Endothelial cell of umbilical vein (primary cell): ENCODE data around the gene RIPK3. TPM values are rescaled to one million over a fixed set of nuclear protein-coding genes. Genes with fewer than 3 reads are reported as not detected.

ENCODE experiments used
- BruUV-seq: library from RNA; stranded (reverse); fragments of 400-500 nt; replicated peaks from 2 replicates; lab custom pipeline; 2021; lab: Mats Ljungman, UMichigan
- CTCF ChIA-PET: fragments of 300-600, 350-600 bp; sonication (Branson Sonifier 250); formaldehyde crosslinking; loops from one replicate; lab custom pipeline; 2021; ENCODE audit warnings: antibody characterized with exemption, inconsistent platforms; lab: Charles Lee
- POLR2A ChIA-PET: fragments of 300-600, 350-600 bp; sonication (Branson Sonifier 250); formaldehyde crosslinking; loops from one replicate; lab custom pipeline; 2021; ENCODE audit warnings: antibody characterized with exemption, inconsistent platforms; lab: Charles Lee
- DNase-seq: peaks from one replicate; pipeline ENCODE4 v3.0.0-alpha.2; 2011; ENCODE audit warnings: low read depth, low spot score
- FAIRE-seq: peaks from 2 replicates; lab custom pipeline; 2011; peaks lifted over from hg19 to GRCh38; lab: Jason Lieb, UNC
- H2AFZ ChIP-seq: 2 replicates; pipeline ENCODE4 v1.6.0; 2012; ENCODE audit warnings: low read depth, low read length, control low read depth, inconsistent platforms
- H3K27ac ChIP-seq: 2 replicates; pipeline ENCODE4 v1.5.1; 2011; ENCODE audit warnings: low read depth, mild to moderate bottlenecking, control low read depth, low read length, moderate library complexity; ENCODE audit not compliant: insufficient read depth
- H3K27me3 ChIP-seq, 2 experiments: 2 replicates each; pipeline versions ENCODE4 v1.6.0 to v1.6.1; 2011; ENCODE audit warnings: low read length in 2 of 2, mixed read lengths in 1 of 2; ENCODE audit not compliant: control insufficient read depth in 2 of 2, insufficient read depth in 2 of 2
- H3K36me3 ChIP-seq, 2 experiments: 2 replicates in 1 of 2; 3 replicates in 1 of 2; pipeline ENCODE4 v1.5.1; 2011; ENCODE audit warnings: low read length in 2 of 2, mild to moderate bottlenecking in 1 of 2, moderate library complexity in 1 of 2; ENCODE audit not compliant: control insufficient read depth in 2 of 2, insufficient read depth in 2 of 2; ENCODE audit errors: extremely low read depth in 1 of 2
- H3K4me1 ChIP-seq: 3 replicates; pipeline ENCODE4 v1.5.1; 2011; ENCODE audit warnings: mild to moderate bottlenecking, low read length; ENCODE audit not compliant: control insufficient read depth, insufficient read depth; ENCODE audit errors: extremely low read depth
- H3K4me2 ChIP-seq: 2 replicates; pipeline ENCODE4 v1.6.1; 2011; ENCODE audit warnings: low read length, control low read depth, mixed read lengths; ENCODE audit not compliant: insufficient read depth
- H3K4me3 ChIP-seq, 3 experiments: fragments of 200-600 bp in 1 of 3; sonication (generic), shearing (Covaris generic) in 1 of 3; replicated peaks in 1 of 3; 2 replicates each; pipeline ENCODE4 v1.5.1; 2011 to 2016; ENCODE audit warnings: control low read depth in 3 of 3, low read length in 3 of 3, mild to moderate bottlenecking in 2 of 3, inconsistent platforms in 1 of 3, low read depth in 1 of 3, moderate library complexity in 1 of 3; ENCODE audit not compliant: insufficient read depth in 1 of 3
- H3K79me2 ChIP-seq: 2 replicates; pipeline ENCODE4 v1.6.0; 2012; ENCODE audit warnings: low read length, inconsistent platforms; ENCODE audit not compliant: control insufficient read depth, insufficient read depth
- H3K9ac ChIP-seq: replicated peaks from 2 replicates; pipeline ENCODE3; 2011; ENCODE audit warnings: low read length, control low read depth; ENCODE audit not compliant: insufficient read depth; ENCODE audit errors: extremely low read depth
- H3K9me1 ChIP-seq: replicated peaks from 3 replicates; pipeline ENCODE4 v1.6.0; 2011; ENCODE audit warnings: mild to moderate bottlenecking, low read length; ENCODE audit not compliant: control insufficient read depth, insufficient read depth; ENCODE audit errors: extremely low read depth
- H3K9me3 ChIP-seq: replicated peaks from 2 replicates; pipeline ENCODE4 v1.5.1; 2012; ENCODE audit warnings: low read length, inconsistent platforms; ENCODE audit not compliant: control insufficient read depth, insufficient read depth
- H4K20me1 ChIP-seq: replicated peaks from 2 replicates; pipeline ENCODE3; 2011; ENCODE audit warnings: mild to moderate bottlenecking, low read length; ENCODE audit not compliant: control insufficient read depth, insufficient read depth; ENCODE audit errors: extremely low read depth
- CTCF ChIP-seq, 2 donors: IDR thresholded peaks; 1 replicate in 1 of 2; 2 replicates in 1 of 2; pipeline ENCODE4 v1.5.1; 2011; ENCODE audit warnings: low read length in 2 of 2, mild to moderate bottlenecking in 2 of 2, moderate library complexity in 2 of 2, control low read depth in 1 of 2, inconsistent platforms in 1 of 2, low read depth in 1 of 2; ENCODE audit not compliant: insufficient read depth in 1 of 2; ENCODE audit errors: extremely low read depth in 1 of 2
- EZH2 ChIP-seq: IDR thresholded peaks from 2 replicates; pipeline ENCODE4 v1.6.1; 2012; ENCODE audit warnings: borderline replicate concordance, low read depth, mild to moderate bottlenecking, moderate library complexity, low read length, inconsistent platforms; ENCODE audit not compliant: severe bottlenecking
- FOS ChIP-seq: IDR thresholded peaks from 2 replicates; pipeline ENCODE4 v1.6.1; 2011; ENCODE audit warnings: mild to moderate bottlenecking, low read length, moderate library complexity, borderline replicate concordance; ENCODE audit not compliant: insufficient read depth
- GATA2 ChIP-seq: IDR thresholded peaks from 2 replicates; pipeline ENCODE4 v1.7.0; 2011; ENCODE audit warnings: low read depth, mild to moderate bottlenecking, moderate library complexity, mixed read lengths, low read length; ENCODE audit not compliant: insufficient read length, insufficient read depth
- JUN ChIP-seq: IDR thresholded peaks from 2 replicates; pipeline ENCODE4 v1.6.1; 2011; ENCODE audit warnings: borderline replicate concordance, low read depth; ENCODE audit not compliant: insufficient read length, insufficient read depth
- MAX ChIP-seq: IDR thresholded peaks from 2 replicates; pipeline ENCODE4 v1.6.1; 2011; ENCODE audit not compliant: insufficient read depth, insufficient read length
- MYC ChIP-seq: IDR thresholded peaks from one replicate; pipeline ENCODE4 v1.6.1; 2011; ENCODE audit warnings: mild to moderate bottlenecking, low read depth, low read length
- POLR2A ChIP-seq: IDR thresholded peaks from 2 replicates; pipeline ENCODE4 v1.6.1; 2012; ENCODE audit warnings: low read depth, mild to moderate bottlenecking, control low read depth, low read length
- POLR2AphosphoS5 ChIP-seq: IDR thresholded peaks from 2 replicates; pipeline ENCODE4 v1.6.1; 2012; ENCODE audit warnings: low read depth, mild to moderate bottlenecking, control low read depth, low read length, moderate library complexity; ENCODE audit not compliant: insufficient read depth
- dilution Hi-C: fragments of 300-500 bp; cut with MboI; formaldehyde crosslinking; loops from one replicate; pipeline ENCODE4 v1.15.0; 2019; ENCODE audit warnings: low sequenced_read_pairs; ENCODE audit not compliant: extremely low pct_ligation_motif_present
- intact Hi-C: fragments of 100-400 bp; cut with micrococcal nuclease; formaldehyde crosslinking; loops from one replicate; pipeline ENCODE4 v1.10.0; 2022
- polyA plus RNA-seq, 4 experiments: library from polyadenylated mRNA; depleted of rRNA in 3 of 4; stranded (reverse) in 3 of 4; unstranded in 1 of 4; fragments of >200 nt; gene quantifications; 2 replicates each; pipeline versions ENCODE4 v1.2.1 to v1.2.3, GENCODE V29; 2011 to 2012; ENCODE audit warnings: missing spikeins in 1 of 4
- total RNA-seq: library from RNA; stranded (reverse); gene quantifications from 2 replicates; pipeline ENCODE4 v1.2.3, GENCODE V29; 2021

The RIPK3 gene
- total and polyA plus RNA-seq, 2 donors (not counting 3 experiments of a cell fraction or from before 2014, with no cell fraction given): 3.1 to 5.1 TPM

GRCh38 chr14:24321212-24321975 lies 18.4 kb downstream of the RIPK3 start:
- no peak for DNase-seq
- Histone ChIP-seq H3K36me3 (peaks cover 0 to 17% of the 10 kb centered on the region in 2 experiments), H3K4me3 (no peak overlapping the region), H3K79me2 (no peaks in the 10 kb centered on the region), H3K9ac (no peak overlapping the region), H3K9me3 (no peaks in the 10 kb centered on the region), H3K27ac (no peak overlapping the region), H4K20me1 (no peaks in the 10 kb centered on the region), H3K9me1 (no peaks in the 10 kb centered on the region), H2AFZ (no peak overlapping the region), H3K4me2 (no peak overlapping the region), H3K4me1 (peaks cover 13% of the 10 kb centered on the region), H3K27me3 (no peaks in the 10 kb centered on the region)
- BruUV-seq: no TSS peak
- intact Hi-C loops: no loop called here
- FAIRE-seq: no peak
- ChIA-PET CTCF (interaction anchor here (1.0 to 20.1 kb wide), 5 partner anchors 11 to 113 kb away, joined by 3 to 811 read pairs (median 5); partner anchors contain the start of genes CBLN3 and KHNYN), POLR2A (no interaction called here)
- TF ChIP-seq POLR2AphosphoS5 (no peak), POLR2A (no peak), CTCF (IDR thresholded peaks at IDR 0.05; ENCODE audit: extremely low read depth in 1 of 2, insufficient read depth in 1 of 2, low read depth in 1 of 2, low read length in 2 of 2) (no peak), FOS (no peak), MAX (no peak), EZH2 (no peak), MYC (no peak), JUN (no peak), GATA2 (no peak)
- dilution Hi-C loops: no loop called here
